HG03108 (cell line): ENCODE data around the gene ADAMTS10.
"Not testable (repeated sequence)": the region's sequence is repeated elsewhere in the genome, so short reads cannot be mapped to it uniquely, and the experiment has no call there.

Experiments
- ATAC-seq: cut with Tn5 transposase; IDR thresholded peaks from one replicate; pipeline ENCODE4 v1.9.1; 2021; ENCODE audit warnings: moderate library complexity; ENCODE audit not compliant: unreplicated experiment

ADAMTS10 gene

DNA sequence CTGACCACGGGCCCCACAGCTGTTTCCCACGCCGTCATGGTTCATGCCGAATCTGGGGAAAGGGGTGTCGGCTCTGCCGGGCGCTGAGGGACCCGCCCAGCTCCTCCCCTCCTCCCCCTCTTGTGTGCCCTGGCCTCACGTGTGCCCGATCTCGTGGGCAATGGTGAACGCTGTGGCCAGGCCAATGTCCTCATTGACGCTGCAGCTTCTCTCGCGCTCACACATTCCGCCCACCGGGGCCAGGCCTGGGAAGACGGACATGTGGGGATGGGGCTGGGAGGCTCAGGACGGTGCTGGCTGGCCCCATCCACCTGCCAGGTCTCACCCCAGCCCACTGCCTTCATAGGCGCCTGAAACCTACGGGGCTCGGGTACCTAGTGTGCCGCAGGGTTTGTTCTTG, 14.3 kb downstream of the ADAMTS10 start:
- no peak for ATAC-seq

DNA sequence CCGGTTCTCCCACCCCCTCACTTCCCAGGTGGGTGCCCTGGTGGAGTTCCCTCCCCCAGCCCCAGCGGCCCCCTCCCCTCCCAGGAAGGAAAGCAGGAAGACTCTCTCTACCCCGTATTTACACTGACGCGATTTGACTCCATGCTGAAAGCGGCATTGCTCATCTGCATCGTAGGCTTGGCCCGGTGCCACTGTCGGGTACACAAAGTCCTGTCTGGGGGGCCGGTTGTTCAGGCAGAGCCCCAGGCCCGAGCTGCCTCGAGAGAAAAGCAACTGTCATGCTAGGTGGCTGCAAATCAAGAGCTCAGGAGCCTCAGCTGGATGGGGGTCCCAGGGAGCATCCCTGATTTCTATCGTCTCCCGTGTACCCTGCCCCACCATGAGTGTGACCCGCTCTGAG, 14.9 kb downstream of the ADAMTS10 start:
- no peak for ATAC-seq

DNA sequence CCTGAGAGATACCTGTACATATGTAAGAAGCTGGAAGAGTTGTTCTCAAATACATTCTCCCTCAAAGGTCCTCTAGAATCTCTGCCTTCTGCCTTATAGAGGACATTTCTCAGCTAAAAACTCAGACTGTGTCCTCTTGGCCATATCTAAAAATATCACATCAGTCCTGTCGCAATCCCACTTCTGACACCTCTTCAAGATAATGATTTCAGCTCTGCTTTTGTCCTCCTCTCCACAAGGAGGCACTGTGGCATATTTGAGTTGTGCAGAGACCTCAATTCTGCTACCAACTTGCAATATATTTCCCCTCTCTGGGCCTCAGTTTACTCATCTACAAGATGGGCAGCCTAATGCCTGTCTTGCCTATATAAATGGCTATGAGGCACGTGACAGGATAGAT, 16.6 kb downstream of the ADAMTS10 start:
- ATAC-seq, result no peak

DNA sequence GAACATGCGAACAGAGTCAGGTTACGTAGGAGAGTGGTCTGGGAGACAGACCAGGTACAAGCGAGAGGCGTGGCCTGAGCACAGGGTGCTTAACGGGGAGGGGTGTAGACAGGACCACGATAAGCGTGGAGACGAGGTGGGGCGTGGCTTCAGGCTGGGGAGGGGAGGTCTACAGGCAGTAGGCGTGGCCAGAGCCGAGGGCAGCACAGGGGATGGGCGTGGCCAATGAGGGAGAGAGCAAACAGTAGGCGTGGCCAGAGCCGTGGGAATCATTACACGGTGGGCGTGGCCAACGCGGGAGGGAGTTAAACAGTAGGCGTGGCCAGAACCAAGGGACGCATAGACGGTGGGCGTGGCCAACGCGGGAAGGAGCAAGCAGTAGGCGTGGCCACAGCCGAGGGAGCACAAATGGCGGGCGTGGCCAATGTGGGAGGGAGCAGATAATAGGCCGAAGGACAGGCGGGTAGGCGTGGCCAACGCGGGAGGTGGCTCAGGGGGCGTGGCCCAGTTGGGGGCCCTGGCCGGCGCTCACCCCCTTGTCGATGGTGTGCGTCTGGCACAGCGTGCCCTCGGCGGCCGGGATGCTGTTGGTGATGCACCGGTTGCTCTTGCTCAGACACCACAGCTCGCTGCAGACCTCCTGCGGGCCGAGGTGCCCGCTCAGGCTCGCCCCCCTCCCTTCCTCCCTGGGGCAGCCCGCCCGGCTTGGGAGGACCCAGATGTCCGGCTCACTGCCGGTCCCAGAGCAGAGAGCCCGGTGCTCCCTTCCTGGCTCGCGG, 18.1 kb downstream of the ADAMTS10 start:
- ATAC-seq, result no peak

DNA sequence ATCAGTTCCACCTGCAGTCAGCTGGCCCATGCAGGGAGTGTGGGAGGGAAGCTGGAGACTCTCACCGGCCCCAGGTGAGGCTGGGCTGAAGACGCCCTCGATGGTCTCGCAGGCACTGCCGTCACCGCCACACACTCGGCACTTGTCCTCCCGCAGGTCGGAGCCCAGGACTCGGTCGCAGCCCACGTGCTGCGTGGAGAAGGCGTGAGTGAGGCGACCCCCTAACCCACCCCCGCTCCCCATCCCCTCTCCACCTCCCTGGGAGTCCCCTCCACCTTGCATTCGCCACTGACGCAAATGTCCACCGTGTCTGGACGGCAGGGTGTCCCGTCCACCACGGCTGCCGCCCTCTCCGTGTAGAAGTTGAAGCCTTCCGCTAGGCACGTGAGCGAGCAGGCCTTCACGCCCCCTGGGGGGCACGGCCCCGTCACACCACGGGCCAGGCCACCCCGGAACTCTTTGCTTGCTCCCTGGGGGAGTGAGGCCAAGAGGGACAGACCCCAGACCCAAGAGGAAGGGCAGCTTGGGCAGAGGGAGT, 21.3 kb downstream of the ADAMTS10 start:
- ATAC-seq, result no peak

DNA sequence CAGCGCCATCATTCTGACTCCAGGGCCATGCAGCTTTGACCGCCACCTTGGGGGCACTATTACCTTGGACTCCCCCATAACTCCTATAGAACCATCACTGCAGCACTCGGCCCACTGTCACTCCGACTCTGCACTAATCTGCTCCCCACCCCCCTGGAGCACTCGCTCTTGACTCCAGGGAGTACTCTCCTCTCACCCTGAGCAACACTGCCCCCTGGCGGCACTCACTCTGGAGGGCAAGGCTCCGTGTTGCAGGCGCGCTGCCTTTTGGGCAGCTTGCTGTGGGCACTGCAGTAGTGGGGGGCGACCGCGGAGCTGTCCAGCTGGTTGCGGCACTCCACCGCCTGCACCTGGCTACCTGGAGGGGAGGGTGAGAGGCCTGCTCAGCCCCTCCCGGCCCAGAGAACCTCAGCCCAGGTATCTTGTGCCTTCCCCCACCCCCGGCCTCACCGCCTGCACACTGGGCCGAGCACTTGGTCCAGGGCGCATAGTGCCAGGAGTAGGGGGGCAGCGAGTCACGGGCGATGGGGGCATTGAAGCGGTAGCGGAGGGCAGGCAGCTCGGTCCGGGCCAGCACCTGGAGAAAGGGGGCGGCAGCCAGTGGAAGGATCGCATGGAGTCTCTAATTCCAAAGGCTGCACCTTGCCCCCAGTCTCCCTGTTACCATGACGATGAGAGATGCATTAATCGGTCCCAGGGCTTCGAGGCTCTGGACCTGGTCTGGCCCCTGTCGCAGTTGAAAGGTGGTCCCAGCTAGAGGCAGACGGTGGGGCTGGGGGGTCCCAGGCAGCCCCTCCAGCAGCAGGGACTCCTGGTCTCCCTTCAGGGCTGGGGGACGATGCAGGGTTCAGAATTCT, 24.4 kb downstream of the ADAMTS10 start:
- no peak for ATAC-seq

DNA sequence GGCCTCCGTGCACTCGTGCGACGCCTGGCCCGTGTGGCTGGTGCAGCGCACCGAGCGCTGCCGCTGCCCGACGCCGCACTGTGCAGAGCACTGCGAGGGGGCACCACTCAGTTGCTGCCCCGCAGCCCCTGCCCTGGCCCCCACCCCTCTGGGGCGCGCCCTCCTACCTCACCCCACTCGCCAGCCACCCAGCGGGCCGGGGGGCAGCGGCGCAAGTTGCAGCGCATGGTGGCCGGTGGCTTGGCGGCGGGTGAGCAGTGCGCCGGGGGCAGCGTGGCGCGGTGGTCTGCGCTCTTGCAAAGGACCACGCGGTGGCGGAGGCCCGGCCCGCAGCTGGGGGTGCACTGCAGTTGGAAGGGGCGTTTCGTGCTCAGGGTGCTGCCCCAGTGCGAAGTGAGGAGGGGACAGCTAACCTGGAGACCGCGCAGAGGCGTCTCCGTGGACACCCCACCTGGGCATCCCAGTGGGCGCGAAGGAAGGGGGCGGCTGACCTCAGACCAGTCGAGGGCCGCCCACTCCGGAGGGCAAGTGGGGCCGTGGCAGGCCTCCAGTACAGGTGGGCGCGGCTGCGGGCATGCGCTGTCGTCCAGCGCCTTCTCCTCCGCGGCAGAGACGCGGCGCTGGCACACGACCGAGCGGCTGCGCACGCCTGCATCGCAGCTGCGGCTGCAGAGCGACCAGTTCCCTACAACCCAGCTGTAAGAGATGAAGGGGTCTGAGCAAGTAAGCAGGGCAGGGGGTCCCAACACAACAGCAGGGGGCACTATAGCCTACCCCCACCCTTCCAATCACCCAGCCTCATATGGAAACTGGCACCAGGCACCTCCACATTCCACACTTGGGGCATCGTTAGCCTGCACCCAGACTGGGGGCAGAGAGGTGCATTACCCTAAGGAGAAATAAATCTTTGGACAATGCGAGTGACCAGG, 25.3 kb downstream of the ADAMTS10 start:
- no peak for ATAC-seq

DNA sequence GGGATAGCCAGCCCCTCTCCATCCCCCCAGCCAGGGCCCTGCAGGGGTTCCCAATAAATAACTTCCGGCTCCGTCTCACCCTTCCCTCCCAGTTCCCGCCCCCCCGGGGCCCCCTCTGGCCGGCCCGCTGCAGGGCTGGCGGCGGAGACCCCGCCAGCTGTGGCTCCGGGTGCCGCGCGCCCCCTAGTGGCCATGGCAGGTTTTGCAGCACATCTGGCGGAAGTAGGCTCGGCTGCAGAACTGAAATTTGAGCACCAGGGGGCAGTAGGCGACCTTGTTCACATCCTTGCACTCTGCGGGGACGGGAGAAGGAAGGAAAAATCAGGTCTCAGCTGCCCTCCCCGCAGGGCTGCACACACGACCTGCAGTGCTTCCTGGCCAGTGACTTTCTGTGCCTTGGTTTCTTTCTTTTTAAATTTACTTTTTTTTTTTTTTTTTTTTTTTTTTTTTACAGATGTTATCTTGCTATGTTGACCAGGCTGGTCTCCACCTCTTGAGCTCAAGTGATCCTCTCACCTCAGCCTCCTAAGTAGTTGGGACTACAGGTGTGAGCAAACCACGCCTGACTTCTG, 29.7 kb downstream of the ADAMTS10 start:
- no peak for ATAC-seq

DNA sequence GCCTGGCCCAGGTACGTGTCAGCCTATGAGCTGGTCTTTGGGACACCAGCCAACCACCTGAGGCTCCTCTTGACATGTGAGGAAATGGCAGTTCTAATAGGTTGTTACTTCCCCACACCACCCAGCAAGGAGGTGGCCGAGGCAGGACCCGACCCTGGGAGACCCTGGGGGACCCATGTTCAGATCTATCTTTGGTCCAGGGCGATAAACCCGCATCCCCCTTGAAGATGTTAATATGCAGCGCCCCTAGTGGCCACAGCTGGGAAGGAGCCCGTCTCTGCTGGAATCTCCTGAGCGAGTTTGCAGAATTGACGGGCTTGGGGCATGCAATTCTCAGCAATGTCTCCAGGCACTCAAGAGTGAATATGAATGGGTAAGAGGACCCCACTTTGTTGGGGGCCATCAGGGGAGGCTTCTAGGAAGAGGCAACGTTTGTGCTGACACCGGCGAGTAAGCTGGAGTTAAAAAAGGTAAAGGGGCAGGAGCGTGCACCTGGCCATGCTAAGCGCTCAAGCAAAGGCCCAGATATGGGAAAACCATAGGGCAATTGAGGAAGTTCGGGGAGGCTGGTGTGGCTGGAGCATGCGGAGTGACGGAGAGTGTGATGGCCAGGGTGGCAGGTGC, 31.8 kb downstream of the ADAMTS10 start:
- no peak for ATAC-seq

DNA sequence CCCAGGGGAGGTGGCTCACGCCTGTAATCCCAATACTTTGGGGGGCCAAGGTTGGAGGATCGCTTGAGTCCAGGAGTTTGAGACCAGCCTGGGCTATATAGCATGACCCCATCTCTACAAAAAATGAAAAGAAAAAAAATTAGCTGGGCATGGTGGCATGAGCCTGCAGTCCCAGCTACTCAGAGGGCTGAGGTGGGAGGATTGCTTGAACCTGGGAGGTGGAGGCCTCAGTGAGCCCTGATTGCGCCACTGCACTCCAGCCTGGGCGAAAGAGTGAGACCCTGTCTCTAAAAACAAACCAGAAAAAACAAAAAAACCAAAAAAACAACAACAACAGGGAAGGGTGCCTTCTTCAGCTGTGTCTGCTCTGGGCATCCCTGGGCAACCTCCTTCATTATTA, 32.8 kb downstream of the ADAMTS10 start:
- no peak for ATAC-seq

DNA sequence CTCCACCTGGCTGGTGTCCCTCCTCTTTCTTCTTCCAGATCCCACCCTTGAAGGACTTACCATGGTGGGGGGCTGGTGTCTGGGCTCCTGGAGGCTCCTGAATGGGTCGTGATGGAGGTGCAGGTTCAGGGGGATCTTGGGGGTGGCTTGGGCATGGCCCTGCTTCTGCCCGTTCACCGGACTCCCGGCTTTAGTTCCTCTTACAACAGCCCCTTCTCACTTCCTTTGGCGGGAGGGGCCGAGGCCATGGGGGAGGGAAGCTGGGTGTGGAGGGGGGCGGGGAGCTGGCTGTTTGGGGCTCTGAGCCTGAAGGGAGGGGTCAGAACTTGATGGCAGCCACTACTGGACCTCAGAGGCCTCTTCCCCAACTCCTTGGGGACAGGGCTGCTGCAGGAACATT, 33.3 kb downstream of the ADAMTS10 start, which contains the start of gene MYO1F:
MYO1F (minus strand) TSS at position 196 of the 400 bp plus-strand sequence; CDS start at position 63, 133 bp downstream.
- ATAC-seq, result no peak

DNA sequence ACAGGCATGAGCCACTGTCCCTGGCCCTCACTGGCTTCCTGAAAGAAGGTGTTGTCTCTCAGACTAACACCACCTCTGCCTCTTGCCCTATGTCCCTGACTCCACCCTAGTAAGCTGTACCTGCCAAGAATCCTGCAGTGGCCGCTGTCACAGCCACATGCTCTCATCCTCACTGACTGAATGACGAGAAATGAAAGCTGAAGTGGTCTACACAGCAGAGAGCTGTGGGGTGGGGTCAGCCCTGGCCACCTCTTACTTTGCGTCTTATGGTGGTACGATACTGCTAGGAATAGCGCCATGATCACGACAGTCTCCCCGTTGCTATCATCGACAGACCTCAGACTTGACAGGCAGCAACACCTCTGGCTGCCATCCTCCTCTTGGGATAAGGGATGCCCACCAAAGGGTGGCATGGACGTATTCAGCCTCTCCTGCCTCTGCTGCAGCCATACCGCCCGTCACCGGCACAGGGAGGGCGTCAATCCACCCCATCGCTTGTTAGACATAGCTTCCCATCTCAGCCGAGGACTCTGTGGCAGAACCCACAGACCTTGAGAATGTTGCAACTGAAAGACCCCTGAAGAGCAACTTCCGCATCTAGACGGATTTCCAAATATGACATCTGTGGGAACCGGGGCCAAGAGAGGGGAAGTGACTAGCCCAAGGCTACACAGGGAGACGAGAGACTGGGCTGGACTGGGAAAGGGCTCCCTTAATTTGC, 34.1 kb downstream of the ADAMTS10 start:
- ATAC-seq, result no peak

DNA sequence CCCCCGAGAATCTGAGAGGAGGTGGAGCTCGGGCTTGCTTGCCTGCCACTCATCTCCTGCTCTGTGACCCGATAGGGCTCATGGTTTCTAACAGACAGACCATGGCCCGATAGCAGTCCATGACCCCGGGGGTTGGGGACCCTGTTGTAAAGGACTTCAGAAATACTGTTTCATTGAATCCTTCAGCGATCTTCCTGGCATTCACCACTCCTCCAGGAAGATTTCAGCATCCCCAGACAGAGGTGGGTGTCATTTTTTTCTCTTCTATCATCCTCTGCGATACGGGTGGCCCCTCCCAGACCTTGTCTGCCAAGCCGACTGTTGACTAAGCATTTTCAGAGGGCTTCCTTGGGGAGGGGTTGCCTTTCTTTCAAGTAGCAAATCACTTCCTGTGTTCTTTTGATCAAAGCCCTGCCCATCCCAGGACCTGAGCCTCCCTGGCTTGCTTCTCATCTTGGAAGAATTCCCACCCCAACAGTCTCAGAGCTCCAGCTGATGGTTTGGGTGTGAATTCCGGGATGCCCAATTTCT, 35.0 kb downstream of the ADAMTS10 start:
- ATAC-seq, result no peak

DNA sequence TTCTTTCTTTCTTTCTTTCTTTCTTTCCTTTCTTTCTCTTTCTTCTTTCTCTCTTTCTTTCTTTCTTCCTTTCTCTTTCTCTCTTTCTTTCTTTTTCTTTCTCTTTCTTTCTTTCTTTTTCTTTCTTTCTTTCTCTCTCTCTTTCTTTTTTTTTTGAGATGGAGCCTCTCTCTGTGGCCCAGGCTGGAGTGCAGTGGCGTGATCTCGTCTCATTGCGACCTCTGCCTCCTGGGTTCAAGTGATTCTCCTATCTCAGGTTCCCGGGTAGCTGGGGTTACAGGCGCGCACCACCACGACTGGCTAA, 35.9 kb downstream of the ADAMTS10 start:
- ATAC-seq, result not testable (repeated sequence)

DNA sequence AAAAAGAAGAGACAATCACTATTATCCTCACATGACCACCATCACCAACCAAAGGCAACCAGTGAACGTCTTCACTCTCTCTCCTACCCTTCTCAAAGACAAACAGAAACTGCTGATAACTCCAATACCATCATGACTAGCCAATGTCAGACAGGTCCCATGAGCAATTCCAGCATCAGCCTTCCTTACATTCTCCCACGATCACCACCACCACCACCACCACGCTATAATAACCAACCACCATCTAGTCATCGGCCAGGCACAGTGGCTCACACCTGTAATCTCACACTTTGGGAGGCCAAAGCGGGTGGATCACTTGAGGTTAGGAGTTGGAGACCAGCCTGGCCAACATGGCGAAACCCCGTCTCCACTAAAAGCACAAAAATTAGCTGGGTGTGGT, 37.2 kb downstream of the ADAMTS10 start:
- no peak for ATAC-seq

DNA sequence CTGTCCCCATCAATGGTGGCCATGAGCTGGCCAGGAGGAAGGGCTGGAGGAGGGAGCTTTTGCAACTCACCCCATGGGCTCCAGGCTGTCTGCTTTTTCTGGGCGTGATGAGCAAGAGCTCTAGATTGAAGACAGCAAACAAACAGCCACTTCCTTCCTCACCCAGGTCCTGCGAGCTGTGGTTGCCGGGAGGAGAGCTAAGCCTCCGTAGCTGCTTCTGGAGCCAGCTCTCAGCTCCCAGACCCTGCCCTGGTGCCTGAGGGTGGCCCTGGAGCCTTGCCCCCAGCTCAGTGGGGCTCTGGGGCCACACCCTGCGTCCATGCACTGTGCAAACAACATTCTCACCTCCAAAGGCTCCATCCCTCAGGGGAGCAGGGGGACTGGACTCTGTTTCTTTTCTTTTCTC, 39.5 kb downstream of the ADAMTS10 start:
- ATAC-seq, result no peak

DNA sequence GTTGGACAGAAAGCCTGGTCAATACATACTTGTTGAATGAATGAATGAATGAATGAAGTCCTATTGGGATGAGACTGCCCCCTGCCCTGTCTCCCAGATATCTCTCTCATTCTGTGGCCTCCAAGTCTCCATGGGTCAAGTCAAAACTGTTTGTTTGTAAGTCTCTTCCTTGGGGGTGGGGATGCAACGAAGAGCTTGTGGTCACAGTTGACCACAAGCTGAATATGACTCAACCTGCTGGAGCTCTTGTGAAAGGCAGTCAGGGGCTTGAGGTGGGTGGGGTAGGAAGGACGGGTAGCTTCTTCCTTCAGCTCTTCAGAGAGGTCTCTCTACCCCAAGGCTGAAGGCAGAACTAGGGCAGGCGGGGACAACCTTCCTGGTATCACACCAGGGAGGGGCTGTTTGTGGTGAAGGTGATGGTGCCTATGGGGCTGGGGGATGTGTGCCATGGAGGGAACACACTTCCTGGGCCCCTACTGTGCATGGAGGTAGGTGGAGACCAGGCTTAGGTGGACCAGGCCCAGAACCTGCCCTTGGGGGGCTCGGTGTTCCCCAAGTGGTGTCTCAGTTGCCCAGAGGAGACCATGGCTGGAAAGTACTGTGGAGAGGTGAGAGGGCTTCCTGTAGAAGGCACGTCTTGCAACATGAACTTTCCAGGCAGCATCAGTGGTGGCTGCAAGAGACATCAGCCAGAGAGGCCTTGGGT, 41.3 kb downstream of the ADAMTS10 start:
- ATAC-seq, result peak; percentile 89

DNA sequence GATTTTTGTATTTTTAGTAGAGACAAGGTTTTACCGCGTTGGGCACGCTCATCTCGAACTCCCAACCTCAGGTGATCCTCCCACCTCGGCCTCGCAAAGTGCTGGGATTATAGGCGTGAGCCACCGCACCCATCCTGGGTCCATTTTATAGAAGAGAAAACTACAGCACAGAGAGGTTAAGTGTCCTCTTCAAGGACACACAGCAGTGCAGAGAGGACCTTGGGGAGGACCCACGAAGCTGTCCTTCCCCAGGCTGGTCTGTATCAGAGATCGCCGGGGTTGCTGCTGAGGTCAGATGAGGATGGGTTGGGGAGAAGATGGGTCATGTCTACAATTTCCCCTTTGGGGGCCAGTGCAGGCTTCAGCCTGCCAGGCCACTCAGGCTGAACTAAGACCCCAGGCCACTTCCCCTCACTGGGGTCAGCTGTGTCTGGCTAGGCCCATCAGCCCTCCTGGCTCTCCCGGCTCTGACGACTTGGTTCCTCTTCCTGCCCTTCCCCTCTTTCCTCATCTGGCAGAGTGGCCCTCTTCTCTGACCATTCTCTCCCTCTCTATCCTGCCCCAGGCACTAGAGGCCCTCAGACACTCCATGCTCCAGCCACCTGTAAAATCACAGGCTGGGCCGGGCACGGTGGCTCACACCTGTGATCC, 42.9 kb downstream of the ADAMTS10 start:
- ATAC-seq, result no peak
